GM18502 (cell line): Measurements from ENCODE around the gene MTHFD2L.
"Not testable (repeated sequence)": the region's sequence is repeated elsewhere in the genome, so short reads cannot be mapped to it uniquely, and the experiment has no call there.

Experiments
- ATAC-seq: cut with Tn5 transposase; IDR thresholded peaks from one replicate; pipeline ENCODE4 v1.9.1; 2021; ENCODE audit warnings: mild to moderate bottlenecking; ENCODE audit not compliant: unreplicated experiment, poor library complexity

MTHFD2L gene

GRCh38 chr4:74325886-74326285, 168.0 kb downstream of the MTHFD2L start:
- ATAC-seq: no peak

- ATAC-seq: no peak
Observed at GRCh38 chr4:74327762-74328161, 169.8 kb downstream of the MTHFD2L start.

DNA sequence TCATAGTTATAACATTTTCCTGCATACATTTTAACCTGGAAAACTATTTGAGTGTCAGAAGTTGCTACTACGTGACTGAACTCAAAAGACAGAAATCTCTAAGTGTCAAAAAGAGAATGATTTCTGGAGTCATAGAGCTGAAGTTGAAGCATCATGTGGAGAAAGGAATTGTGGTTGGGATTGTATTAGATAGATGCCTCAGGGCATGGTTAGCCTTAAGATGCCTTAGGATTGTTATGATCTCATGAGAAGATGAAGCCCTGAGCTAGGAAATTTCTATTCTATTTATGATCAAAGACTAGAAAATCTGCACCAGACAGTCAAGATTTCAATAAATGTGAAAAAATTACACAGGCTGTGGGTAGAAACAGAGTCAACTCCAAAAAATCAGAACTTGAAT, 170.6 kb downstream of the MTHFD2L start:
- ATAC-seq: no peak

- ATAC-seq: no peak
Observed at GRCh38 chr4:74329307-74329706, 171.4 kb downstream of the MTHFD2L start.

DNA sequence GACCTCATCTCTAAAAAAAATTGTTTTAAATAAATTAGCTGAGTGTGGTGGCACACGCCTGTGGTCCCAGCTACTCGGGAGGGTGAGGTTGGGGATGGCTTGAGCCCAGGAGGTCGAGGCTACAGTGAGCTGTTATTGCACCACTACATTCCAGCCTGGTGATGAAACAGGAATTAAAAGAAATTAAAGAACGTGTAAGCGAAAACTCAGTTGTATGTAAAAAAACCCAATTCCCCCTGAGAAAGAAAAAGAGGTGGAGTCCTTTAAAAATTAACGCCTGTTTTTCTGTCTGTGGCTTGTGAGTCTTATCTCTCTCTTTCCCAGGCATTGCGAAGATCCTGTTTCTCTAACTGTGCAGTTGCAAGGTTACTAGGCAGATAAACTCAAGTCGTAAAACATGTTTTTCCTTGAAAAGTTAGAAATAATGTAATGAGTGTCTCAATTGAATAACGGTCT, 172.4 kb downstream of the MTHFD2L start:
- ATAC-seq: no peak

- ATAC-seq: no peak
Observed at GRCh38 chr4:74331252-74331651, 173.3 kb downstream of the MTHFD2L start.

- ATAC-seq: no peak
Observed at GRCh38 chr4:74331944-74332343, 174.0 kb downstream of the MTHFD2L start.

GRCh38 chr4:74334636-74335035, 176.7 kb downstream of the MTHFD2L start:
- no peak for ATAC-seq

- ATAC-seq: no peak
Observed at GRCh38 chr4:74335341-74336021, 177.6 kb downstream of the MTHFD2L start.

DNA sequence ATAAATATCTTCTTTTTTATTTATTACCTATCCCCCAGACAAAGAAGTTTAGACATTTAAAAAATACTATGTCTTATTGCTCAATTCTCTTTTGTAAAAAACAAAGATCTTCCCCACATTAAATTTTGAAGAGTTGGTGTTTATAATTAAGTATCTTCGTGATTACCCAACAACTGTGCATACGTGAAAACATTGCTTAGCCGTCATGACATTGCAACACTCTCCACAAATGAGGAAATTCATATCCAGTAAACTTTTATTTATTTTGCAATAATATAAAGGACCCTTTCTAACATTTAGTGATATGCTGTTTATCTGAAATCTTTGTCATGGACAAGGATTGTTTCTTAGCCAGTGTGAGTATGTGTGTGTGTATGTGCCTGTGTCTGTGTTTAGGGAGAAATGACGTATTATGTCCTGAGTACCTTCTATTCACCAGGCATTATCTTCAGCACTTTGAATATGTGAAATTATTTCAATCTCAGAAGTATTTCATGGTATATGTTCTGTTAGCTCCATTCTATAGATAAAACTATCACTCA, 180.9 kb downstream of the MTHFD2L start:
- ATAC-seq: no peak

DNA sequence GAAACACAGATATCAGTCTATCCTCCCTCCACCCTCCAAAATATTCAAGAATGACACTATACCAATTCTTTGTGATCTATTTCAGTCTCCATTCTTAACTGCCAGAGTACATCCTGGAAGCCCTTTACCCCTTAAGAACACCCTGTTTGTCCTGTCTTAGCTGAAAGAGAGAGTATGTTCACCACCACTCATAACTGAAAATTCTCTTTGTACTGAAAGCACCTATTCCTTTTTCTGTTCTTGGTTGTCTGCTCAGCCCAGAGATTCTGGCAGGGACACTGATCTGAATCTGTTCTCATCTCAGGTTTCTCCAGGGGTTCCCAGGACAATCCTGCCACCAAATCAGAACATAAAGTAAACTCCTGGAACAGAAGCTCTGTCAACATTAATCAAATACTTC, 181.6 kb downstream of the MTHFD2L start:
- no peak for ATAC-seq

DNA sequence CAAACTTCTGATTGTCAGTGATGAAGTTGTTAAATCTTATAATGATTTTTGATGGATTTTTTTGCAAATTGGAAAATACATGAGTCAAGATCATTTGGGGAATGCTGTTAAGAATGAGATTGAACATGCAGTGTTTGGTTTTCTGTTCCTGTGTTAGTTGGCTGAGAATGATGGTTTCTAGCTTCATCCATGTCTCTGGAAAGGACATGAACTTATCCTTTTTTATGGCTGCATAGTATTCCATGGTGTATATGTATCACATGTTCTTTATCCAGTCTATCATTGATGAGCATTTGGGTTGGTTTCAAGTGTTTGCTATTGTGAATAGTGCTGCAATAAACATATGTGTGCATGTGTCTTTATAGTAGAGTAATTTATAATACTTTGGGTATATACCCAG, 182.5 kb downstream of the MTHFD2L start:
- ATAC-seq: not testable (repeated sequence)

- no peak for ATAC-seq
Observed at GRCh38 chr4:74344031-74344430, 186.1 kb downstream of the MTHFD2L start.
